ENCODE measurements around the gene PTAR1. TPM values are rescaled to one million over a fixed set of nuclear protein-coding genes. Genes with fewer than 3 reads are reported as not detected.

The PTAR1 gene
- polyA plus RNA-seq, 1 donor from 2014 or later = 17.7 TPM

- H3K79me2 ChIP-seq (replicated peaks; ENCODE audit: insufficient read depth, low read length) = no peaks in the 10 kb centered on the region
- no peak overlapping the region for H3K27ac ChIP-seq (ENCODE audit: low read length)
- H4K20me1 ChIP-seq (ENCODE audit: insufficient read depth) = no peaks in the 10 kb centered on the region
- no peaks in the 10 kb centered on the region for H3K36me3 ChIP-seq (ENCODE audit: insufficient read depth, low read length)
- no peaks in the 10 kb centered on the region for H3K9me2 ChIP-seq (ENCODE audit: insufficient read depth, low read length)
- no peak for TF ChIP-seq TAF1 (IDR thresholded peaks at IDR 0.05; ENCODE audit: low read depth)
- TF ChIP-seq MXI1 (conservative IDR thresholded peaks at IDR 0.05; ENCODE audit: poor library complexity, severe bottlenecking) = no peak
- TF ChIP-seq REST (IDR thresholded peaks at IDR 0.05; ENCODE audit: borderline replicate concordance) = no peak
- TF ChIP-seq EZH2 (IDR thresholded peaks at IDR 0.05; ENCODE audit: borderline replicate concordance, insufficient read depth, low read length, poor library complexity, severe bottlenecking) = no peak
- TF ChIP-seq RAD21 (conservative IDR thresholded peaks at IDR 0.05) = no peak
- no peak for TF ChIP-seq POLR2AphosphoS5 (IDR thresholded peaks at IDR 0.05)
- no peak for TF ChIP-seq SMC3 (conservative IDR thresholded peaks at IDR 0.05; ENCODE audit: poor library complexity)
- no peak for TF ChIP-seq CTCF (IDR thresholded peaks at IDR 0.05; ENCODE audit: poor library complexity, severe bottlenecking)
- no peak for TF ChIP-seq EP300 (conservative IDR thresholded peaks at IDR 0.05; ENCODE audit: poor library complexity, severe bottlenecking)
- H3K9ac ChIP-seq (ENCODE audit: low read length) = no peak overlapping the region
- no peak overlapping the region for H3K4me3 ChIP-seq (ENCODE audit: low read length)
- H2AFZ ChIP-seq (ENCODE audit: low read depth, low read length) = no peak overlapping the region
- H3K27me3 ChIP-seq (ENCODE audit: insufficient read depth, low read depth, low read length) = no peaks in the 10 kb centered on the region
- H3K9me3 ChIP-seq (ENCODE audit: low read length) = no peaks in the 10 kb centered on the region
- no peaks in the 10 kb centered on the region for H3F3A ChIP-seq (ENCODE audit: insufficient read depth, low read length, poor library complexity, severe bottlenecking)
- H3K4me2 ChIP-seq (ENCODE audit: low read length) = no peak overlapping the region
These were observed 34.5 kb upstream of the PTAR1 start for GRCh38 chr9:69794356-69794755.

- no peaks in the 10 kb centered on the region for H3K9me2 ChIP-seq (ENCODE audit: insufficient read depth, low read length)
- H4K20me1 ChIP-seq (ENCODE audit: insufficient read depth) = no peaks in the 10 kb centered on the region
- H3F3A ChIP-seq (ENCODE audit: insufficient read depth, low read length, poor library complexity, severe bottlenecking) = no peaks in the 10 kb centered on the region
- H3K9ac ChIP-seq (ENCODE audit: low read length) = no peak overlapping the region
- no peak overlapping the region for H3K4me3 ChIP-seq (ENCODE audit: low read length)
- no peak for TF ChIP-seq SMC3 (conservative IDR thresholded peaks at IDR 0.05; ENCODE audit: poor library complexity)
- no peak for TF ChIP-seq RAD21 (conservative IDR thresholded peaks at IDR 0.05)
- no peak for TF ChIP-seq POLR2AphosphoS5 (IDR thresholded peaks at IDR 0.05)
- no peak for TF ChIP-seq REST (IDR thresholded peaks at IDR 0.05; ENCODE audit: borderline replicate concordance)
- TF ChIP-seq EP300 (conservative IDR thresholded peaks at IDR 0.05; ENCODE audit: poor library complexity, severe bottlenecking) = no peak
- TF ChIP-seq MXI1 (conservative IDR thresholded peaks at IDR 0.05; ENCODE audit: poor library complexity, severe bottlenecking) = no peak
- TF ChIP-seq TAF1 (IDR thresholded peaks at IDR 0.05; ENCODE audit: low read depth) = no peak
- TF ChIP-seq CTCF (IDR thresholded peaks at IDR 0.05; ENCODE audit: poor library complexity, severe bottlenecking) = no peak
- TF ChIP-seq EZH2 (IDR thresholded peaks at IDR 0.05; ENCODE audit: borderline replicate concordance, insufficient read depth, low read length, poor library complexity, severe bottlenecking) = no peak
- H3K27ac ChIP-seq (ENCODE audit: low read length) = no peak overlapping the region
- no peak overlapping the region for H2AFZ ChIP-seq (ENCODE audit: low read depth, low read length)
- H3K4me2 ChIP-seq (ENCODE audit: low read length) = no peak overlapping the region
- no peaks in the 10 kb centered on the region for H3K79me2 ChIP-seq (replicated peaks; ENCODE audit: insufficient read depth, low read length)
- no peaks in the 10 kb centered on the region for H3K9me3 ChIP-seq (ENCODE audit: low read length)
- no peaks in the 10 kb centered on the region for H3K27me3 ChIP-seq (ENCODE audit: insufficient read depth, low read depth, low read length)
- H3K36me3 ChIP-seq (ENCODE audit: insufficient read depth, low read length) = no peaks in the 10 kb centered on the region
These were observed 25.9 kb upstream of the PTAR1 start for GRCh38 chr9:69785757-69786156.
